Fibroblast of the aortic adventitia (primary cell): ENCODE results near the gene AKAP1. TPM values are rescaled to one million over a fixed set of nuclear protein-coding genes. Genes with fewer than 3 reads are reported as not detected.

Experiments
- DNase-seq: peaks from one replicate; pipeline ENCODE4 v3.0.0-alpha.2; 2010; ENCODE audit warnings: low read depth
- H3K4me3 ChIP-seq: 2 replicates; pipeline ENCODE4 v1.5.1; 2011; ENCODE audit warnings: low read depth, mild to moderate bottlenecking, control low read depth, low read length, moderate library complexity
- total RNA-seq: library from RNA; depleted of rRNA; stranded (reverse); fragments of >200 nt; gene quantifications from 2 replicates; pipeline ENCODE4 v1.2.3, GENCODE V29; 2012; ENCODE audit warnings: low replicate concordance
- TF ChIP-seq, protein P1 (sequence below): IDR thresholded peaks from 2 replicates; pipeline ENCODE4 v1.5.1; 2011; ENCODE audit warnings: mild to moderate bottlenecking, low read length, control low read depth, inconsistent platforms; ENCODE audit not compliant: insufficient read depth

Gene AKAP1
- total RNA-seq = 12.9 and 23.6 TPM in 2 replicates

DNA sequence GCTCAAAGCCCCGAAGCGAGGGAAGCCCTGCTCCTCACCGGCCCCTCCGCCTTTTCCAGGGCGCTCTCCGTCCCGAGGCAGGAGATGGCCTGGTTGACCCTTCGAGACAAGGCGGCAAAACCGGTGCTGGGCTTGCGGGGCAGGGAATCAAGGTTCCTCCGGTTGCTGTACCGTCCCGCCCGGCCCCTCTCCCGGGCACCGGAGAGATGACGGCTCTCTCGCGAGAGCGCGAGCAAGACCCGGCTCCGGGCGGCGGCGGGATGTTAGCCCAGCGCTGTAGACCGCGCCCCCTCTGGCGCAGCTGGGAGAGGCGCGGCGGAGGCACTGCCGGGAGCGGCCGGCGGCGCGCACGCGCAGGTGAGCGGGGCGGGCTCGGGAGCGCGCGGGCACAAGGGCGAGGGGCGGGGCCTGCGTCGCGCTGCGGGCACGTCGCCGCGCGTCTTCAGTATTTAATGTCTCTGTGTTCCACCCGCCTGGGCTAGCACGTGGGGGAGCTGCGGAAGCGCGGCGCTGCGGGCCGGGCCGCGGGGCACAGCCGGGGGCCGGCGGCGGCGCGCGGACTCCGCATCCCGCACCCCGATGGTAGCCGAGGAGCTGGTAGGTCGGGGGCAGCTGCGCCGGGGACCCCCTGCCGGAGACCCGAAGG lies at the start of gene AKAP1:
TSS of gene AKAP1 (plus strand) at position 445 of the 646 bp plus-strand sequence. CDS start 20,219 bp downstream, outside the sequence.
- peak; percentile 90 for DNase-seq
- TF ChIP-seq, protein P1, sequence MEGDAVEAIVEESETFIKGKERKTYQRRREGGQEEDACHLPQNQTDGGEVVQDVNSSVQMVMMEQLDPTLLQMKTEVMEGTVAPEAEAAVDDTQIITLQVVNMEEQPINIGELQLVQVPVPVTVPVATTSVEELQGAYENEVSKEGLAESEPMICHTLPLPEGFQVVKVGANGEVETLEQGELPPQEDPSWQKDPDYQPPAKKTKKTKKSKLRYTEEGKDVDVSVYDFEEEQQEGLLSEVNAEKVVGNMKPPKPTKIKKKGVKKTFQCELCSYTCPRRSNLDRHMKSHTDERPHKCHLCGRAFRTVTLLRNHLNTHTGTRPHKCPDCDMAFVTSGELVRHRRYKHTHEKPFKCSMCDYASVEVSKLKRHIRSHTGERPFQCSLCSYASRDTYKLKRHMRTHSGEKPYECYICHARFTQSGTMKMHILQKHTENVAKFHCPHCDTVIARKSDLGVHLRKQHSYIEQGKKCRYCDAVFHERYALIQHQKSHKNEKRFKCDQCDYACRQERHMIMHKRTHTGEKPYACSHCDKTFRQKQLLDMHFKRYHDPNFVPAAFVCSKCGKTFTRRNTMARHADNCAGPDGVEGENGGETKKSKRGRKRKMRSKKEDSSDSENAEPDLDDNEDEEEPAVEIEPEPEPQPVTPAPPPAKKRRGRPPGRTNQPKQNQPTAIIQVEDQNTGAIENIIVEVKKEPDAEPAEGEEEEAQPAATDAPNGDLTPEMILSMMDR = peak; percentile 6

DNA sequence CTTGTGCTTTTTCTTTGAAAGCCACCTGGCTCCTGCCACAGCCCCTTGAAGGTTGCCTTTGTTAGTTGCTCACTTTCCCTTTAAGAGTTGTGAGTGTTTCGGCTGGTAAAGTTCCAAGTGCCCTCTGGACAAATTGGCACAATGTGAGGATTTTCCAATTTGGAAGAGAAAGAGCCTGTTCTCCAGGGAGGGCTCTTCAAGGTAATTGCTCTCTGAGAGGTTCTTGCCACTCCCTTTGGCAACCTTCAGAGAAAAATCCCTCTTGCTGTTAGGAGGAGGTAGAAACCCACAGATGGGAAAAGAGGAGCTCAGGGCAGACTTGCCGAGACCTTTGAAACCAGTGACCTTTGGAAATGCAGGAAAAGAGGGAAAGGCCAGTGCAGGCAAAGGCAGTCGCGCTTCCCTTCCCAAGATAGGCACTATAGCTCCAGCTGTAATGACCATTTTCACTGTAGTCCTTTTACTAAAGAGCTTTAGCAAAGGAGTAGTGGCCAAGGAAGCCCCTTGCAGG lies 49.0 kb upstream of the AKAP1 start:
- no peak overlapping the region for H3K4me3 ChIP-seq
- TF ChIP-seq, protein P1 = no peak
- no peak for DNase-seq

More for the DNA sequence above, at the start of gene AKAP1:
- peak within 1 kb of the TSS; percentile 97 for H3K4me3 ChIP-seq

DNA sequence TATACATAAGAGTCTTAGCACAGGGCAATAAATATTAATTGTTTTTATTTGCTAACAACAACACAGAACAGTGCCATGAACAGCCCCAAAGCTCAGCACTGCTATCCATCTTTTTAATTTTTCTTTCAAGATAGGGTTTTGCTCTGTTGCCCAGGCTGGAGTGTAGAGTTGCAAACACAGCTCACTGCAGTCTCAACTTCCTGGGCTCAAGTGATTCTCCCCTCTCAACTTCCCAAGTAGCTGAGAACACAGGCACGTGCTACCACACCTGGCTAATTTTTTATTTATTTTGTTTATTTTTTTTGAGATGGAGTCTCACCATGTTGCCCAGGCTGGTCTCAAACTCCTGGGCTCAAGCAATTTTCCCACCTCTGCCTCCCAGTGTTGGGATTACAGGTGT lies 47.6 kb upstream of the AKAP1 start:
- DNase-seq = no peak
- H3K4me3 ChIP-seq = no peak overlapping the region
- TF ChIP-seq, protein P1 = no peak

DNA sequence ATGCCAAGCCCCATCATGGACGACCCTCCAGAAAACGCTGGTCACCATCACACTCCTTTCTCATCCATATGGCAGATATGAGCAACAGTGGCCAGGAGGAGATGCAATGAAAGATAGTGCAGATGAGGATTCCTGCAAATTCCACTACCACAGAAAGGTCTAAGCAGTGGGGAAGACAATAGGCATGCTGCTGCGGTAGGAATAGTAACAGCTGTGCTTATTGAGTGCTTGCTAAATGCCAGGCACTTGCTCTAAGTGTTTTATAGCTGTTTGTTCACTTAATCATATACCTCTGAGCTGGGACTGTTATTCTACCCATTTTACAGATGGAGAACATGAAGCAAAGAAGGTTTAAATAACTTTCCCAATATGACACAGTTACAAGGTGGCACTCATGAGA lies 46.6 kb upstream of the AKAP1 start:
- no peak for DNase-seq
- H3K4me3 ChIP-seq = no peak overlapping the region
- TF ChIP-seq, protein P1 = no peak

- DNase-seq = no peak
- TF ChIP-seq, protein P1 = no peak
These were observed 44.5 kb upstream of the AKAP1 start for GRCh38 chr17:57040571-57040970.

DNA sequence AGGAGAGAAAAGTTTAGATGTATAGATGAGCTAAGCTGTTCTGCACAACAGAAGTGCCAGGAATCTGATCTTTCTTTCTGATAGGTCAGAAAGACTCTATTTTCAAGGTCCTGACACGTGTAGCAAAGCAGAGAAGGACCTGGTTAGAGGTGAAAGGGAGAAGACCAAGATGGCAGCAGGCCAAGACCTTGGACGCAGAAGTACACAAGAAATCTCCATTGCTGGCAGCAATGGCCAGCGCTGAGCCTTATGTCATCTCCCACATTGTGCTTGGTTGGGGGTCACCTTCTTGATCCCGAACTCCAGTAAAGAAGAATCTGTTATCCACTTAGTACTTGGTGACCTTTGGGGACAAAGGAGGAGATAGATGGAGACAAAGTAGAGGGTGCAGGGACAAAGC lies 41.8 kb upstream of the AKAP1 start:
- no peak overlapping the region for H3K4me3 ChIP-seq
- TF ChIP-seq, protein P1 = no peak
- no peak for DNase-seq

More at GRCh38 chr17:57040571-57040970, 44.5 kb upstream of the AKAP1 start:
- H3K4me3 ChIP-seq = no peak overlapping the region
